Measurements from ENCODE around the gene ANGPTL8.

Gene ANGPTL8, protein sequence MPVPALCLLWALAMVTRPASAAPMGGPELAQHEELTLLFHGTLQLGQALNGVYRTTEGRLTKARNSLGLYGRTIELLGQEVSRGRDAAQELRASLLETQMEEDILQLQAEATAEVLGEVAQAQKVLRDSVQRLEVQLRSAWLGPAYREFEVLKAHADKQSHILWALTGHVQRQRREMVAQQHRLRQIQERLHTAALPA

DNA sequence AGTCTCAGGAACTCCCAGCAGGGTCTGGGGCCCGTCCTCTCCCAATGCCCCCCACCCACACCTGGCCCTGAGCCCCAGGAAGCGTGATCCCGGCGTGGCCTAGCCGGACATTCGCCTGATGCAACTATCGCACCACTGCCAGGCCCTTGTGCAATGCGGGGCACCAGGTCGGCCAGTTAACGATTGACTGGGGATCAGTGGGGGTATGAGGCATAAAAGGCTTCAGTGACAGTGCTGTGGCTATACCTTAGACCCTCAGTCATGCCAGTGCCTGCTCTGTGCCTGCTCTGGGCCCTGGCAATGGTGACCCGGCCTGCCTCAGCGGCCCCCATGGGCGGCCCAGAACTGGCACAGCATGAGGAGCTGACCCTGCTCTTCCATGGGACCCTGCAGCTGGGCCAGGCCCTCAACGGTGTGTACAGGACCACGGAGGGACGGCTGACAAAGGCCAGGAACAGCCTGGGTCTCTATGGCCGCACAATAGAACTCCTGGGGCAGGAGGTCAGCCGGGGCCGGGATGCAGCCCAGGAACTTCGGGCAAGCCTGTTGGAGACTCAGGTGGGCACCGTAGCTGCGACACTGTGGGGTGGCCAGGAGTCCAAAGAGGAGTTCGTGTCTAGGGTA, at the start of gene ANGPTL8:
TSS of gene ANGPTL8 (plus strand) at position 243 of the 624 bp plus-strand sequence. CDS start at position 262, 19 bp downstream.
- DNase-seq (ENCODE audit: low read depth), result no peak

DNA sequence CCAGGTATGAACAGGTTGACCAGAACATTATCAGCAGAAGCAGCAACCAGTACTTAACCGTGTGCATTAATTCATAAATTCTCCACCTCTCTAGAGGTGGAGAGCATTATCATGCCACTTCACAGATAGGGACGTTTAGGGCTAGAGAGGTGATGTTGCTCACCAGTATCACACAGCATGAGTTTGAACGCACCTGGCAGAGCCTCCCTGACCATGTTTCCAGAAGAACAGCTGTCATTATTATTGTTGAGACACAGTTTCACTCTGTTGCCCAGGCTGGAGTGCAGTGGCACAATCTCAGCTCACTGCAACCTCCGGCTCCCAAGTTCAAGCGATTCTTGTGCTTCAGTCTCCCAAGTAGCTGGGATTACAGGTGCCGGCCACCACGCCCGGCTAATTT, 48.9 kb upstream of the ANGPTL8 start:
- no peak for DNase-seq (ENCODE audit: low read depth)

DNA sequence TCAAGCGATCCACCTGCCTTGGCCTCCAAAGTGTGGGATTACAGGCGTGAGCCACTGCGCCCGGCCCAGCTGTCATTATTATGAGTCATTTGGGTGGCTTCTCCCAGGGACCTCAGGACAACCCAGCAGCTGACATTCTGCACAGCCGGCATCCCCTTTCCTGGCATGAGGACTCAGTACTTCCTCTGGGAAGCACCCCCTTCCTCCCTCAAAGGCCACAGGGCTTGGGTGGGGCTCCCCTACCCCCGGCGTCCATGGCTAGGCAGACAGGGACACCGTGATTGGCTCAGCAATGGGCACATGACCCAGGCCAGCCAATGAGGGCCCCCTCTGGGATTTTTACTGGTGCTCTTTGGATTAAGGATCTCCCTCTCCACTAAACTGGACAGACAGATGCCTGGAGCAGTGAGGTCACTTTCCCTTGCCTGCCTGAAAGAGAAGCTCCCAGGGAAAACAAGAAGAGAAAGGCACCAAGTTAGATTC, 48.1 kb upstream of the ANGPTL8 start:
- peak; percentile 79 for DNase-seq (ENCODE audit: low read depth)

DNA sequence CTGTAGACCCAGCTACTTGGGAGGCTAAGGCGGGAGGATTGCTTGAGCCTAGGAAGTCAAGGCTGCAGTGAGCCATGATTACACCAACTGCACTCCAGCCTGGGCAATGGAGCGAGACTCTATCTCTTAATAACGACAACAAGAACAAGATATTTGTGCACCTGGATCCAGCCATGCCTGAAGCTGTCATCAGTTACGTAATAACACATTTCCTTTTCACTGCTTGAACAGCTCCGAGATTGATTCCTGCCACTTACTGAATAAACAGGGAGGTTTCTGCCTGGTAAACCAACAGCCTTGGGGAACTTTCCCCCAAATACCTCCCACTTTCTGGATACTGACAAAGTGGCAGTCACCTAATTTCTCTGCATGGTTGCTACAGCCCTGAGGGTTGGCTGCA, 47.5 kb upstream of the ANGPTL8 start:
- DNase-seq (ENCODE audit: low read depth), result no peak

DNA sequence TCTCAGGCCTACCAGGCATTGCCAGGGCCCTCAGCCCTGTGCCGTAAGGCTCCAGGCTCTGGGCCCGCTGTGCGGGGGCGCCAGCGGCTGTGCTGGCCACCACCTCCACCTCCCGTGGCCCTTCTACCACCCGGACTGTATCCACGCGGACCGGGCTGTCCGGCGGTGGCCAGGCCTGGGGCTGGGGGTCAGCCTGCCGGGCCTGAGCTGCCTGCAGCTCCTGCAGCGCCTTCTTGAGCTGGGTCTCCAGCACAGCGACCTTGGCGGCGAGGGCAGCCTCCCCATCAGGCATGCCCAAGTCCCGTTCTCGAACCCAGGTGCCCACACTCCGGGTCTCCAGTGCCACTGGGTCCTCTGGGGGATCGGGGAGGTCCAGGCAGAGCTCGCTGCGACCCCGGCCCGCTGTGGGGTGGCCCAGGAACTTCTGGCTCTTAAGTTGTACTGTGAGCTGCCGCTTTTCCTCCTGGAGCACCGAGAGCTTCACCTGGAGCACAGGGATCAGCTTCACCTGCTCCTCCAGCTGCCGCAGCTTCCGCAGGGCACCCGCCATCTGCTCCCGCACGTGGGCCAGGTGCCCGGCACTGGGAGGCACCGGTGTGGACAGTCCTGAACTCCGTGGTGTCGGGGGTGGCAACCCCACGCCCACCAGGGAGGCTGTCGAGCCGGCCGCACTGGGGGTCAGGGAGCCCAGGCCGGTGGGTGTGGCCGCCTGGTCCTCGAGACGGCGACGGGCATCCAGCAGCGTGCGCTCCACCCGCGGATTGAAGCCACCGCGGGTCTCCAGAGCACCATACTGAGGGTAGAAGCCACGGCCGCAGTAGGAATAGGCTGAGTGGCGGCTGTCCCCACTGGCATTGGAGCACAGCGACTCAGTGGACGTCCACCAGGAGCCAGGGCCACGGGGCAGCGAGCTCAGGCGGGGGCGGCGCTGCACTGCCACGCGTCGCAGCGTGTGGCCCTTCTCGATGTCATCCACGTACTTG, 46.2 kb upstream of the ANGPTL8 start:
- no peak for DNase-seq (ENCODE audit: low read depth)

DNA sequence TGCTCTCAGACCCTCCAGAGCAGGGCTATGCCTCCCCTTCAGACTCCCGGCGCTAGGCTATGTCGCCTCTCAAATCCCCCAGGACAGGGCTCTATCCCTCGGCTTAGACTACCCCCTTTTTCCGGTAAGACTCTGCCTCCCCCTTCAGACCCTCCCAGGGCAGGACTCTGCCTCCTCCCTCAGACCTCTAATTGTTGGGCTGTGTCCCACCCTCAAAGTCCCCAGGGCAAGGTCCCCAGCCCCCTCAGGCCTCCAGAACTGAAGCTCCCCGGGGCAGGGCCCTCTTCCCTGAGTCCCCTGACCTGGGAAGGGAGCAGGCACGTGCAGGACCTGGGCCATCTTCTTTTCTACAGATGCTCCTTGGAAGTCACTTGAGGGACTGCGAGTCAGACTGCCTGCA, 45.2 kb upstream of the ANGPTL8 start:
- no peak for DNase-seq (ENCODE audit: low read depth)

DNA sequence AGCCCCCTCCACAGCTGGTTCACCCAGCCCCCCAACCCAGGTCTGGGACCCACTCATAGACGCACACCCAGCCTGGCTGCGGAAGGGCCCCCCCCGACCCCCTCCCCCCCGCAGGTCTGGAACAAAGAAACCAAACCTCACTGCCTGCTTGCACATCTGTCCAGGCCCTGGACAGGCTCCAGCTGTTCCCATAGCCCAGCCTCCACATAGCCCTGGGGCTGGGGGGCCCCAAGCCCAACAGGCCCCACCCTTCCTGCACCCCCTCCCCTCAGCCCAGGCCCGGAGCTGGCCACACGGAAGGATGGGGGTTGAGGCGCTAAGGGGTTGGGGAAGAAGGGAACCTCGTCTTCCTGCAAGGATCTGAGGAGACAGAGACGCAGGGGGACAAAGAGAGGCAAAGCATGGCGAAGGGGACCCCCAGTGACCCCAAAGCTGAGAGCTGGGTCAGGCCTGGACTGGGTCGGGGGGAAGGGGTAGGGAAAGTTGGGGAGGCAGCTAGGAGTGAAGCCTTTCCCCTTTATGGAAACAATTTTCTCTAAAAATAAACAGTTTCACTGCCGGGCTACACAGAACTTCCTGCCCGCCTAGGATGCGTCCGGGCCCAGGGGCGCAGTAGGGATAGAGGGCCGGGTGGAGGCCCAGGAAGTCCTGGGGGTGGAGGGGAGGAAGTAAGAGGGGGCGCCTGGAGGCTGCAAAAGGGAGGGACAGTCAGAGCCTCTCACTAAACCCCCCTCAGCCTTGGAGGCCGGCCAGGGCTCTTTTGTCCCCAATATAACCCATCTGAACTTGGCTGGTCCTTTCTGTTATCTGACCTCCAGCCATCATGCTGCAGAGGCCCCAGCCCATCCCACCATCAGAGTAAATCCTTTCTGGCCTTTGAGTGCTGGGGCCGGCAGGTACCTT, 44.5 kb upstream of the ANGPTL8 start:
- DNase-seq (ENCODE audit: low read depth), result no peak

DNA sequence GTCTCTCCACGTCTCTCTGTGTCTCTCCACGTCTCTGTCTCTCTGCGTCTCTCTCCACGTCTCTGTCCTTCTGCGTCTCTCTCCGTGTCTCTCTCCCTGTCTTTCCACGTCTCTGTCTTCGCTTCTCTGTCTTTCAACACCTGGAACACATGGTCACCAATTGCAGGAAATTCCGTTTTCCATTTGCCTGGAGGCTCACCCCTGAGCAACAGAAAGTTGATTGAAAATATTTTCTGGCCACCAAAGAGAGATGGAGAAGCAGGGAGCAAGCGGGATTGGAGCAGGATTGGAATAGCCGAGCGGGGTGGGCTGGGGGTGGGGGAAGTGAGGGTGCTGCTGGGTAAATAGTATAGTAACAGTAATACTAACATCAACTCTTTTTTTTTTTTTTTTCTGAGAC, 43.7 kb upstream of the ANGPTL8 start:
- DNase-seq (ENCODE audit: low read depth), result no peak

DNA sequence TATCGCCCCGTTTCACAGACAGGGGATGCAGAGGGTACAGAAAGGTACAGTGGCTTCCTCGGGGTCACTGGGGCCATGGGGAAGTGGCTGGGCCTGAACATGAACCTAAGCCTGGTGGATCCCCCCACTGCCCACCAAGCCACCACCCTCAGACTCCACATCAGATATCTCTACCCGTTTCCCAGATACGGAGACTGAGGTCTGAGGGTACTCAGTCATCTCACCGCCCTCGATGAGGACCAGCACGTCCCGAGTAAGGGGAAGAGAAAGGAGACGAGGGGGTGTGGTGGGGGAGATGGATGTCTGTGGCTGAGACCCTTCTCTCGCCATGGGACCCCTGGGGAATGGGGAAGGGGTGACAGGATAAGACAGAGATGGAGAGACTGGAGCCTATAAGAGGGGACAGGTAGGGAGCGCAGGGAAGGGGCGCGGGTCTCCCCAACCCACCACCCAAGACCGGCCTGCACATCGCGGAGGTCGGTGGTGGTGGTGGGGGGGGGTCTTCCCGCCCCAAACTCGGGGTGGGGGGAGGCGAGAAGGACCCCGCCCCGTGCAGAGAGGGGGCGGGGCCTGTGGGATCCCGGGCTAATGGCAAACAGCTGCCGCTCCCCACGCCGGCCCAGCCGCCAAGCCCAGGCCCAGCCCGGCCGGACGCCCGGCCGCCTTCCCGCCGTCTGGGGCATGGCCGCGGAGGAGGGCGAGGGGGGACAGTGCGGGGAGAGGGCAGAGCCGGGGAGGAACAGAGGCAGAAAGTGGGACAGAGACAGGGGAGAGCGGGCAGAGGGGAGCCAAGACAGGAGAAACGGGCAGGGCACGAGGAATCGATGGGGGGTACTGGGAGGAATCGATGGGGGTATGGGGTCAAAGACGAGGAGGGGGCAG, 42.8 kb upstream of the ANGPTL8 start:
- DNase-seq (ENCODE audit: low read depth), result no peak

DNA sequence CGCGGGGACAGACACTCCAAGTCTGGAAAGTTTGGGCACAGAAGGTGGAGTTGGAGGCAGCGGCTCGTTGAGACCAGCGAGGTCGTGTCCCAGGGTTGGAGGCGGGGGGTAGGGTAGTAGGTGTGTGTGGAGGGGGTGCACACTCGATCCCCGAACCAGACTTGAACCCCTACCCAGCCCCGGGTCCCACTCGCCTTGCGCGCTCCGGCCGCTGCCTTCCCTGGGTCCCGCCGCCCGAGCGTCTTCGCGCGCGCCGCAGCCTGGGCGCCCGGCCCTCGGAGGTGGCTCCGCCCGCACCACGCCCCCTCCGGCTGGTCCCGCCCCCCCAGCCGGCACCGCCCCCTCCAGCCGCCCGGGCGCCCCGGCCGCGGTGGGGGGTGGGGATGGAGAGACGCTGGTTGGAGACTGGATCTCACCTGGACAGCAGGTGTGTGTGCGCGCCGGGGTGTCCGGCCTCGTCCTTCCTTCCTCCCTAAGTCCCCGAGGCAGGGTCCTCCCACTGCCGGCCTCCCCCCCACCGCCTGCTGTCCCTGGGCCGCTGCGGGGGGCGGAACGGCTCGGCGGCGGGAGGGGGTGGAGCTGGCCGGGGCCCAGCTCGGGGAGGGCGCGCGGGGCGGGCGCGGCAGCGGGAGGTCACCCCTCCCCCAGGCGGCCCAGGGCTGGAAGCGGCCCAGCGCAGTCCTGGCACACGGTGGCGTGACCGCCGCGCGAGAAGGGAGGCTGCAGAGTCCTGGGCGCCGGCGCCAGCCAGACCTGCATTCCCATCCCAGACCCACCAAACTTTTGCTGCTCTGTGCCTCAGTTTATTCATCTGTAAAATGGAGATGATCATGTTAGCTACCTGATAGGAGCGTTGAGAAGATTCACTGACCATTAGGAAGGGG, 41.9 kb upstream of the ANGPTL8 start, which contains the start of gene KANK2:
TSS of gene KANK2 (minus strand) at position 255 of the 884 bp plus-strand sequence. CDS start 3,034 bp downstream, outside the sequence.
- peak; percentile 50 for DNase-seq (ENCODE audit: low read depth)

DNA sequence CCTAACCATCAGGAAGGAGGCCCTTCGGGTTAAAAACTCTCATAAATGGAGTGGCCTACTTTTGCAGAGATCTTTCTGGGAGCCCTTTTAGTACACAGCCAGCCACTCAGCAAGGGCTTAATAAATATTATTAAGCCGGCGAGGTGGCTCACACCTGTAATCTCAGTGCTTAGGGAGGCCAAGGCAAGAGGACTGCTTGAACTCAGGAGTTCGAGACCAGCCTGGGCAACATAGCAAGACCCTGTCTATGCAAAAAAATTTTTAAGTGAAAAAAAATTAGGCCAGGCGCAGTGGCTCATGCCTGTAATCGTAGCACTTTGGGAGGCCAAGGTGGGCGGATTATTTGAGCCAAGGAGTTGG, 41.3 kb upstream of the ANGPTL8 start:
- DNase-seq (ENCODE audit: low read depth), result no peak

DNA sequence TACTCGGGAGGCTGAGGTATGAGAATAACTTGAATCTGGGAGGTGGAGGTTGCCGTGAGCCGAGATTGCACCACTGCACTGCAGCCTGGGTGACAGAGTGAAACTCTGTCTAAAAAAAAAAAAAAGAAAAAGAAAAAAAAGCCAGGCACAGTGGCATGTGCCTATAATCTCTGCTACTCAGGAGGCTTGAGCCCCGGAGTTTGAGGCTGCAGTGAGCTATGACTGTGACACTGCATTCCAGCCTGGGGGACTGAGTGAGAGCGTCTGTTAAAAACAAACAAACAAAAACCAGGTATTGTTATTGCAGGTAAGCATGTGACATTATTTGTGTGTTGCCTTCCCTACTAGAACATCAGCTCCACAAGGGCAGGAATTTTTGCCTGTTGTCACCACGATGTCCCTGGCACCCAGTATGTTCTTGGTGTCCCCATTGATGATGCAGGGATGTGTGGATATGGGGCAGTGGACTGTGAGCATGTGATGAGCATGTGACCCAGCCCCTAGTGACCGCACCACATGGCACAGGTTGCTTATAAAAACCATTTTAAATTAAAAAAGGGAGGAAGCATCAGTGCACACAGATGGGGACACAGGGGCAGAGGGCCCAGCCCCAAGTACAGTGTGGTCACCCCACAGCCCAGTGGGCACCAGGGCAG, 40.5 kb upstream of the ANGPTL8 start:
- DNase-seq (ENCODE audit: low read depth), result no peak

DNA sequence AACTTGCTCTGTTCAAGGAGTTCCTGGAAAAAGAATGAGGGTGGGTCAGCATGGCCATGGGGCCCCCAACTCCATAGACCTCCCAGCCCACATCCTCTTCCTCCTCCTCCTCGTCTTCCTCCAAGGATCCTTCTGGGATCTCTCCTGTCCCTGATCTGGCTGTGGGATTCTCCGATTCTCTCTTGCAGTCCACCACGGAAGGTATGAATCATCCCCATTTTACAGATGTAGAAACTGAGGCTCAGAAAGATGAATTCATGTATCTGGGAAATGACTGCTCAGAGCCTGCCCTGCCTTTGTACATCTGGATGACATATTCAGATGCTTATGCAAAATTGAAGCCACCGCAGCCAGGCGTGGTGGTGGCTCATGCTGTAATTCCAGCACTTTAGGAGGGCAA, 39.9 kb upstream of the ANGPTL8 start:
- no peak for DNase-seq (ENCODE audit: low read depth)

DNA sequence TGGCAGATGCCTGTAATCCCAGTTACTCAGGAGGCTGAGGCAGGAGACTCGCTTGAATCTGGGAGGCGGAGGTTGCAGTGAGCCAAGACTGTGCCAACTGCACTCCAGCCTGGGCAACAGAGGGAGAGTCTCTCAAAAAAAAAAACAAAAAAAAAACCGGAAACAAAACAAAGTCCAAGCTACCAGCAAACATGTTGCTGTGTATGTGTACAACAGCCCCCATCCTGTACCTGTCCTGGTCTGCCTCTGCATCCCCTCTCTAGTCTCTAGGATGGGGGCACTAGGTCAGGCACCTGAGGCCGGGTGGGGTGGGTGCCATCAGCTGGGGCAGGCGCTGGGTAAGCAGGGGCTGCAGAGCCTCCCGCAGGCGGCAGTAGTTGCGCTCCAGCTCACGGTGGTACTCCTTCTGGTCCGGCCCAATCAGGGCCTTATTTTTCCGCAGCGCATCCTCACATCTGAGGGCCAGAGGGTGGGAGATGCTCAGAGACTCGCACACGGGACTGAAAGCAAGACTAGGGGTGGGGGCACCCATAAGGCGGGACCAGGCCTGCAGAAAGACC, 39.3 kb upstream of the ANGPTL8 start:
- DNase-seq (ENCODE audit: low read depth), result no peak

DNA sequence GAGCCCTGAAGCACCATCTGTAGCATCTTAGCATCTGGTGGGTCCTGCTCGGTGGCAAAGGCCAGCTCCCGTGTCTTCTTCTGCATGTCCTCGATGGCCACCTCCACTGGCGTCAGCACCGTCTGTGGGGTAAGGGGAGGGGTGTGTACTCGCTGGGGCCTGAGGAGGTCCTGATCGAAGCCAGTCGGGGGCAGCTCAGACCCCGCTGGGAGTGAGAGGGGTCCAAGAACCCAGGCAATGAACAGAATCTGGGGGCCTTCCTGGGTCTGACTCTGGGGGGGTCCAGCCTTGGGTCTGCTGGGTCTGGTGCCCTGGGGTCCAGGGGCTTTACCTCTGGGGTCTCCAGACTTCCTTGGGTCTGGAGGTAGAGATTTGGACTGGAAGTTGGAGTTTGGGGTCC, 38.5 kb upstream of the ANGPTL8 start:
- no peak for DNase-seq (ENCODE audit: low read depth)

DNA sequence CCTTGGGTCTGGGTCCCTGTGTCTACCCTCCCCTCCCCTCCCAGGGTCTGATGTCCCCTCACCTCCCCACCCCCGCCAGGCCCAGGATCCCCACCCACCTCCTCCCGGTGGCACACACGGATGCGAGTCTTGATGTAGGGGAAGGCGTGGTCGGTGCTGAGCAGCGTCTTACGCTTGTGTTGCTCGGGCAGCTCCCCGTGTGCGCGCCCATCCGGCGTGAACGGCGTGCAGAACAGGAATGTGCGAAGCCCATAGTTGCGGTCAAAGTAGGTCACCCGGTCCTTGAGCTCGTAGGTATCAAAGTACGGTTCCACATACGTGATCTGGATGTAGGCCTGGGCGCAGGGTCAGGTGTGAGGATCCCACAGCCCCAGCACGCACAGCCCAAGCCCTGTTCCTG, 37.6 kb upstream of the ANGPTL8 start:
- no peak for DNase-seq (ENCODE audit: low read depth)

DNA sequence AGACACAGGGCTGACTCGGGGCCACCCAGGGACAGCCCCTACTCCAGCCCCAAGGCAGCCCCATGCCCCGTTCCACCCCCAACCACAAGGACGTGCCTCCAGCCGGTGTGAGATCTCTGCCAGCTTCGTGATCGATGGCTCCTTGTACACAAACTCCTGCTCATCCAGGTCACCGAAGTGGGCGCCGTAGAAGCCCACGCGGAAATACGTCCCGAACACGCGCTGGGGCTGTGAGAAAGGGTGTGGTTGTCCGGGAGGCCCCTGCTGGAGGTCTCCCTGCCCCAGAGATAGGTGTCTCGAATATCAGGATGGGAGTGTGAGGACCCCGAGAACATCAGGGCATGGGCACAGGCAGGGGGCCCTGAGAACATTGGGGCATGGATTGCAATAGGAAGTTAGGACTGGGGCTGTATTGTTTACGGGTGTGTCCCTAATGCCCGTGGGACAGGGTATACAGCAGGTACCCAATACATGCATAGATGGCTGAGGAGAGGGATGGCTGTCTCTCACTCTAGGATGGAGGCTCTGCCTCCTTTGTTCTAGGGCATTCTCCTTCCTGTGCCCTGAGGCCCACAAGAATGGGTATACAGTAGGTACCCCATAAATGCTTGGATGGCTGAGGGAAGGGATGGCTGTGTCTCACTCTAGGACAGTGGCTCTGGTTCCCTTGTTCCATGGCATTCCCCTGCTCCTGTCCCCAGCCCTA, 36.8 kb upstream of the ANGPTL8 start:
- DNase-seq (ENCODE audit: low read depth), result no peak

Measured in stromal cell of bone marrow (primary cell).